Measurements from ENCODE around the gene MRPL33.

Gene MRPL33

DNA sequence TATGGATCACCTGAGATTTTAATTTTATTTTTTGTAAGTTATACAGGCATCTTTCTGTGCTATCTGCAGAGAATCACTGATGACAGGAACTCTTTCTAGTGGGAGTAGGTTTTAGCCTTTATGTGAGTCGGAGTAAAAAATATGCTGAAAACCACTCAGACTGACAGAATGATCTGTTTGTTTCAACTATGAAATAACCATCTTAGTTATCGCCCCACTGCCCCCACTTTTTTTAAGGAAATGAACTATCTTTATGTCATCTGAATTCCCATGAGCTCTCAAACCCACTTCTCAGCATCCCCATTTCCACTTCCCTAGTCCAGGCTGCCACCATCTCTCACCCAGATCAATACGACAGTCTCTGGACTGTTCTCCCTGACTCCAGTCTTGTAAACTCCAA lies 38.9 kb downstream of the MRPL33 start:
- peak; percentile 20 for DNase-seq

GRCh38 chr2:27811768-27812167 lies 40.2 kb downstream of the MRPL33 start:
- no peak for DNase-seq

DNA sequence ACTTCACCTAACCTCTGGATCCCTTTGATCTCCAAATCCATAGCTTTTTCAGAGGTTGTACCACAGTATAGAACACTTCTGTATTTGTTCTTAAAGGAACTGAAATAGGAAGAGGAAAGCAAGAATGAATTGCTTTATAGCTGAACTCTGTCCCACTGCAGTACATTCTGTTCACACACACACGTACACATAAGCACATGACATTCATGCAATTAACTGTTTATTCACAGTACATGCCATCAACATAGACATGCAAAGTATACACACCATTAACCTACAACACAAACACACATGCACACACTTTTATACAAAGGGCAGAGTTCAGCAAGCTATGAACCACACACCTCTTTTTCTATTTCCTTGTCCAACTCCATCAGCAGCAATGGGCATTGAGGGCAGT lies 43.2 kb downstream of the MRPL33 start:
- DNase-seq: peak; percentile 42

DNA sequence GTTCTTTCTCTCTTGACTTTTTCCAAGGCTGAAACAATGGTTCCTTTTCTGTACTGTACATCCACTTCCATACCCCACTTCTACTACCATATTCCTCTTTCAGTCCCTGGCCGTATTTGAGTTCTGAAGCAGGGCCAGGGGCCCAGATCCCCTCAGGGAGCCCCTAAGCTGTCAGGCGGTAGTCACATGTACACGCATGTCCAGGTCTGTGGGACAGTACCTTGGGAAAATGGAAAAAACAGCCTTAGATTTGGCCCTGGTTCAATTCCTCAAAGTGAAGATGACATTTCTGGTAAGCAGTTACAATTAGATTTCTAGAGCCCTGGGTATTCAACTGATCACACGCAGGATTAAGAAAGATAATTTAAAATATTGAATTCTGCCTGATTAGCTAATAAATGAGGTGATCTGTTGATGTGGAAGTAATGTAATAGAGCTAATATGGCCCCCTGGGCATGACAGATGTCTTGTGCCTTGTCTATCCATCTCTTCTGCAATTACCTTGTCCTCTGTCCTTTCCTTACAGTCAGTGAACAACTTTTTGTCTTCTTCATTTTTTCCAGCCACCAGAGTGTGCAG lies 44.4 kb downstream of the MRPL33 start:
- DNase-seq: no peak

DNA sequence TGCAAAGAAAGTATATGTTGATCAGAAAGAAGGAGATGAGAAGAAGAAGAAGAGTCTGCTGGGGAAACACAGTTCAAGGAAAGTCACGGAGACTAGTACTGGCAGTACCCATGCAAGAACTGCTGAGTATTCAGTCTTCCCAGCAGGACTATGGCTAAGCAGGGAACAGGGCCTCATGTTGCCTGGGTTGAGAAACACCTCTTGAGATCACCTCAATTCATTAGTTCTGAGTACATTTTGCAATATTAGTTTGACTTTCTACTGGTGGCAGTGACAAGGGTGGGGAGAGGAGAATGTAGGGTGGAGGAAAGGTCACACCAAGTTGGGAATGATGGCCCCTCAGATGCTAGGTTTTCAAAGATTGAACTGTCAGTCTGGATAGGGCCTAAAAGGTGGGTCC lies 50.5 kb downstream of the MRPL33 start:
- DNase-seq: no peak

- DNase-seq: no peak
These were observed 51.6 kb downstream of the MRPL33 start for GRCh38 chr2:27823135-27823534.

- DNase-seq: no peak
These were observed 52.0 kb downstream of the MRPL33 start for GRCh38 chr2:27823569-27823968.

GRCh38 chr2:27824401-27824800 lies 52.9 kb downstream of the MRPL33 start:
- no peak for DNase-seq

GRCh38 chr2:27828305-27828704 lies 56.8 kb downstream of the MRPL33 start:
- no peak for DNase-seq

Data from inflammatory macrophage treated with lipopolysaccharide for 4 hours (primary cell).